HG03103 (cell line): ENCODE results near the gene POC1A.
"Not testable (repeated sequence)": the region's sequence is repeated elsewhere in the genome, so short reads cannot be mapped to it uniquely, and the experiment has no call there.

Source experiments
- ATAC-seq: cut with Tn5 transposase; IDR thresholded peaks from one replicate; pipeline ENCODE4 v1.9.1; 2021; ENCODE audit warnings: low read depth; ENCODE audit not compliant: unreplicated experiment

Gene POC1A

GRCh38 chr3:52153389-52154096 lies 680 bp downstream of the POC1A start:
- ATAC-seq, result no peak

DNA sequence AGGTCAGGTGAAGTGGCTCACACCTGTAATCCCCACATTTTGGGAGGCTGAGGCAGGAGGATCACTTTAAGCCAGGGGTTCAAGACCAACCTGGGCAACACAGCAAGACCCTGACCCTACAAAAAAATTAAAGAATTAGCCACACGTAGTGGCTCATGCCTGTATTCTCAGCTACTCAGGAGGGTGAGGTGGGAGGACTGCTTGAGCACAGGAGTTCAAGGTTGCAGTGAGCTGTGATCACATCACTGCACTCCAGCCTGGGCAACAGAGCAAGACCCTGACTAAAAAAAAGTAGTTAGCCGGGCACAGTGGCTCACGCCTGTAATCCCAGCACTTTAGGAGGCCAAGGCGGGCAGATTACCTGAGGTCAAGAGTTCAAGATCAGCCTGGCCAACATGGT lies 2.2 kb downstream of the POC1A start:
- ATAC-seq, result not testable (repeated sequence)

DNA sequence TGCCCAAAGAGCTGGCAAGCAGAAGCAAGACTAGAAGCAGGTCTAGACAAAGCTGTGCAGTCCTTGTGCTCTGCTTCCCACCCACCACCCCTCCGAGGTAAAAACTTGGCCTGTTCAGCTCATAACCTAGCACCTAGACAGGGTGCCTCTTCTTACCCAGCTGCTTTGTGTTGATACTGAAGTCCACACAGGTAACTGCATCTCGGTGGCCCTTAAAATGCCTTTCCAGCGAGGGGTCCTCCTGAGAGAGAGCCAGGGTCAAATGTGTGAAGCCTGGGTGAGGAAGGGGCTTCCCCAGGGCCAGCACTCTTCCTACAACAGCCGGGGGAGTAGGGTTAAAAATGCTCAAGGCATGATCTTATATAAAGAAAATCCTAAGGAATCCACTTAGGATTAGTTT lies 3.4 kb downstream of the POC1A start:
- no peak for ATAC-seq

DNA sequence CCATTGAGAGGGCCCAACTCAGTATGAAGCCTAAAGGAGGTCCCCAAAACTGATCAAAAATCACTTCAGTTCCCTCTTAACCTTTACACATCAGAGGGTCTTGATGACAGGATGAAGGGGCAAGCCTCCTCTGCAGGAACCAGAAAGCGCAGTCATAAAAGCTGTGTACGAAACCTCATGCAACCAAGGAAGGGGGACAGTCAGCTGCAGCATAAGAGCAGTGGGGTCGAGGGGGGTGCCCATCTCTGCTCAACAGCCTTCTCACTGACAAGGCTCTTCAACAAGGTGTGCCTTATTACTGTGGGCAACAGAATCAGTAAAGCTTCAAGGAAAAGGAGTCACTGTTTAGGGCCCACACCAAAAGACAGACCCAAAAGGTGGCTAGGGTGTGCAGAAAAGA lies 3.9 kb downstream of the POC1A start:
- ATAC-seq, result no peak

DNA sequence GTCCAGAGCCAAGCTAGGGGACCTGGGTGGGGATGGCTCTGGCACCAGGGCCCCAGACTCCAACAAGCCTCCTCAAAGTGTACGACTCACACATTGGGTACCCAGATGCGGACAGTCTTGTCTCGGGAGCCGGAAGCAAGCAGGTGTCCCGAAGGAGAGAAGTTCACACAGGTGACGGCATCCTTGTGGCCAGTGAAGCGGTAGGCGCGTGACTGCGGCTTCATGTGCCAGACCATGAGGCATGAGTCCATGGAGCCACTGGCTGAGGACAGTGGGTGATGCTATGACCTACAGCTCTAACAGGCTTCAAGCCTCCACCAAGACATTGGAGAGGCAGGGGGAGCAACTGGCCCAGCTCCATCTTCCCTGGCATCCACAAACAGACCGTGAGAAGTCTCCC lies 4.5 kb downstream of the POC1A start:
- ATAC-seq, result no peak

DNA sequence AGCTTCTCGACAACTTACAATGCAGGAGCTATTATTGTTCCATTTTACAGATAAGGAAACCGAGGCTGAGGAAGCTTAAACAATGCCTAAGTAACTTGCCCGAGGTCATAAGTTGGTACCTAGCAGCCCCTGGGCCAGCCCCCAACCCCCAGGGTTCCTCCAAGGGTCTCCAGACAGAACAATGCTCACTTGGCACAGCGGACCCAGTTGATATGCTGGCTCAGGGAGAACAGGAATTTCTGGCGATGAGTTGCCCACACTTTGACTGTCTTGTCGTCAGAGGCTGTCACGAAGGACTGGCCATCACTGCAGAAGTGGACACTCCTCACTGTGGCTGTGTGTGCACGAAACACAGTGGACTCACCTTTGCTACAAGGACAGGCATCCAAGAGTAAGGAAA lies 5.2 kb downstream of the POC1A start:
- no peak for ATAC-seq

DNA sequence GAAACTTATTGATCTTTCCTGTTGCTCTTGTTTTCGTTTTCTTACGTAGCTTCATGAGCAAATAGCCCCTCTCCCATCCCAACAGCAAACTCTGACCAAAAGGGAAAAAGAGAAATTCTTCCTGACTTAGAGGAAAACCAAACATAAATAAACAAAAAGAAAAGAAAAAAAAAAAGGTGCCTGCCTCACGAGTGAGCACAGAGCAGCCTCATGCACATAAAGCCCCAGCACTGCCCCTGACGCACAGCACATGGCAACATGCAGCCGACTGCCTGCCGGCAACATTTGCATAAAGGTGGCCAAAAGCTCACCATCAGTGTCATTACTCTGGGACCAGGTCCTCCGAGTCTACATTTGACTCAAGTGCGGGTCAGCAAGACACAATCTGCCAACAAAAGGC lies 6.4 kb downstream of the POC1A start:
- ATAC-seq, result no peak

DNA sequence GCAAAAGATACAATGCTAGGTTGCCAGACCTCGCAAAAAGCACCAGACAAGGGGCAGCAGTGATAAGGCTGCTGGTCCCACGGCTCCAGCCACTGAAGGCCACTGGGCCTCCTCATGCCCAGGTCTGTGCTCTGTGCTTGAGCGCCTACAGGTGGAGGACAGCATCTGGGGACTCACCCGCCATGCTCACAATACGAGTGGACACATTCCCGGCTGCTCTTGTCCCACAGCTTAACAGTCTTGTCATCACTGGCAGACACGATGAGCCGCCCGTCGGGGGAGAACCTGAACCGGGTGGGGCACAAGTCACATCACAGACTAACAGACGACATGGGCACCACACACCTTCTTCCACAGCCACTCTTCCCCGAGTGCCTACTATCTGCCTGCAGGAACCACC lies 7.4 kb downstream of the POC1A start:
- ATAC-seq, result no peak

DNA sequence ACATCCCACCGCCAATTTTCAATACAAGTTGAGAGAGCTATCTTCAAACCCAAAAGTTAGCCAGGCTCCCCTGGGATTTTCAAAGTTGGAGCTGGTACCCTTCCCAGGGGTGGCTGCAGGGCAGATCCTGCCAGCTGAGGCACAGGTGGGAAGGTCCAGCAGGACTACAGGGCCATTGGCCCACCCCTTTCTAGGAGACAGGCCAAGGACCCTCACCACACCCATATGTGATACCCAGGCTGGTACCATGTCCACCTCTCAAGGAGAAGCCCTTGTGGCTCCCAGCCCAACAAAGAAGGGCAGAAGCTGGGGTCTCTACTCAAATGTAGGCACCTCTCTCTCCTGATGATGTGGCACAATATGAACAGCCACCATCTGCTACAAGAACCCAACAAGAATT lies 8.0 kb downstream of the POC1A start:
- no peak for ATAC-seq

- ATAC-seq, result no peak
Observed at GRCh38 chr3:52145736-52146110, 8.5 kb downstream of the POC1A start.

DNA sequence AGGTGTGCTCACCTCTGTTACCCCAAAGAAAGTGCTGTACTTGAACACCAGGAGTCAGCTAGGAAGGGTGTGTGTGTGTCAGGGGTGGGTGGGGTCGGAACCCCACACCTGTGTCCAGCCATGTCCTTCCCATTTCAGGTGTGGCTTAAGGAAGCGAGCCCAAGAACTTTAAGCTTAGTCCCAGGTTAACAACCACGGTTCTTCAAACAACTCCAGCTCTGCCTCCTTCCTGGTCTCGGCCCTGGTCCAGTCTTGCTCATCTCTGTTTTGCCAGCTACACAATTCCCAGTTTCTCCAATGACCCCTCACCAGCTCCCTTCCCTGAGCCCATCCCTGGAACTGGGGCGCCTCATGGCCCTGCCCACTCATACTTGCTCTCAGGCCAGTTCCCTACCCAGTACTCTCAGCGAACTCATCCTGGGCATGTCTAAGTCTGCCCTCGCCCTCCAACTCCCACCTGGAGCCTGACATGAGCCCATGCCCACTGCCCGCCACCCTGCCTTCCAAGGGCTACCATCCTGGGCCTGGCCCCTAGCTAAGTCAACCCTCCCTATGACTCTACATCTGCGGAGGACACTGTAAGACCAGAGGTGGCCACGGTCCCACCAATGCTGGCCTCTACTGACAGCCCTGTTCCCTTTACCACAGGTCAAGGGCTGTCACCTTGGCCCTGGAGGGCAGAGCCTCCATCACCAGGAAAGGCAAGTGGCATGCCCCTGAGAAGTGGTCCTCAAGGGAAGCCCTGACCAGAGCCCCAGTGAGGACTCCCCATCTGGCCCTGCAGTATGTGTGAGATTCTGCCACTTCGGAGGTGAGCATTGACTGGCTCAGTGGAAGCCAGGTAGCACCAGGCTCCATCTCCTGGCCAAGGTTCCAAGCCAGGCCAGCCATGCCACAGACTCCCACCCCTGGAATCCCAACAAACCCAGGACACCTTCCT lies 9.2 kb downstream of the POC1A start:
- no peak for ATAC-seq

DNA sequence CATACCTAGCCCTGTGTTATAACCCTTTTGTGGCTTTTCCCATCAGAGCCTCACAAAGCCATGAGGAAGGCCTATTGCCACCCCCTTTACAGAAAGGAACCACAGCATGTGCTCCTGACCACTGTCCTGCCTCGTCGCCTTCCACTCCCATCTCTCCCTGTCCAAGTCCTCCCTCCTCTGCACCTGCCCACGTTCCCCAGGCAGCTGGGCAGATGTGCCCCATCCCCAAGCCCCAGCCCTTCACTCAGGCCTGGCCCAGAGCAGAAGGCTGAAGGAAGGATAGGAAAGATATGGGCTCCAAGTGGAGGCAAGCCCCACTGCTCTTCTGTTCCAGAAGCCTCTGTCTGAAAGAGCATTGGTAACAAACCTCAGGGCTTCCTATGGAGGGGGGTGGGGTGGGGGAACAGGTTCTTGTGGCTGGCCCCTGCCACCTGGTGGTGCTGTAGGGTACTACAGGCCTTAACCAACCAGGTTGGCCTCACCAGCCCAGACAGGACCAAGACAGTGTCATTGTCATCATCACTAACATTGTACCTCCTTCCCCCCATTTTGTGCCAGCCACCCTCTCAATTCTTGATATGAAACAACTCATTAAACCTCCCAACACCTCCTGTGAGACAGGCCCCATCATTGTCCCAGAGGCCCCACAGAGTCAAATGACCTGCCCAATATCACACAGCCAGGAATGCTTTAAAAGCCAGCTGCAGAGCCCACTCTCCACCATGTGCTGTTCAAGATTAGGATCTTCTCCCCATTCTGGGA lies 10.0 kb downstream of the POC1A start:
- ATAC-seq, result no peak

- no peak for ATAC-seq
Observed at GRCh38 chr3:52143616-52144015, 10.6 kb downstream of the POC1A start.

- no peak for ATAC-seq
Observed at GRCh38 chr3:52143156-52143555, 11.1 kb downstream of the POC1A start.

DNA sequence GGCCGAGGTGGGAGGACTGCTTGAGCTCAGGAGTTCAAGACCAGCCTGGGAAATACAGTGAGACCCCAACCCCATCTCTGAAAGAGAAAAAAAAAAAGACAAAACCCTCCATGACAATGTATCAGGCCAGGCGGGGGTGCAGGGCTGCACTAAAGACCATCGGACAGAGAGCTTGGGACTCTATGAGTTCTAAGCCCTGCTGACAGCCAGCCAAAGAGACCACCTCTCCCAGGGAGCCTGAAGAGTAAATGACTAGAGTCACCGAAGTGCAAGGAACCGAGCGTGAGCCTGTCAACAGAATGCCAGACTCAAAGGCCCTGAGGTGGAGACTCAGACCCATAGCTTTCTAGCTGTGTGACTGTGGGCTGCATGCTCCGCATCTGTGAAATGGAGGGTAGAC lies 12.5 kb downstream of the POC1A start:
- no peak for ATAC-seq

DNA sequence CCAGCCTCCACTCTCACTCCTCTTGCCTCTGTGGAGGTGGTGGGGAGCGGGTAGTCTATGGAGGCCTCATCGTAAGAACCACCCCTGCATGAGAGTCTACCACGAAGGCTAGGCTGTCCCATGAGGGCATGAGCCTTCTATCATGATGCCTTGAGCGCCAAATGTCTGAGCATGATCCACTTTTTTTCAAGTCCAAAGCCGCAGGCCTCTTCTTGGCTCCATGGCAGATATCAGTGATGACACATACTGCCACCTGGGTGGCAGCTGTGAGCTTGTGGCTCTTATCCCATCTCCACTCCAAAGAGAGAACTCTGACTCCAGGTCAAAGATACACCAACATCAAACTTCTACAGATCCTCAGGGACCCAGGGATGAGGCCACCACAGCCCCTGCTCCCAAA lies 13.5 kb downstream of the POC1A start:
- ATAC-seq, result no peak

GRCh38 chr3:52140000-52140399 lies 14.2 kb downstream of the POC1A start:
- ATAC-seq, result no peak

DNA sequence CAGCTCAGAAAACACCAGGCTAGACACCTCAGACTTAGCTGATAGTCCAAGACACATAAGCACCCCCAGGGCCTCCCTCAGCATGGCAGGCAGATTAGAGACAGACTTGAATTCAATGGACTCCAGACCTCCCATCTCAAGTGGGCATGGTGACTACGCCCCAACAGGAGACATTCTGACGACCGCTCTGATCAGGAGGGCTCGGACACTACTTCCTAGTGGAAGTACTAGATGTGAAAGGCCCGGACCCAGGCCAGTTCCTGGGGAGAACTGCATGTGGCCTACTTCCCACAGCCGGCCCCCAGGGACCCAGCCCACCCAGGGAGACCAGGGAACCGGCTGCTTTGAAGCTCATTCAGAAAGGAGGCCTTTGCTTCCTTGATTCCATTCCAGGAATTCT lies 16.9 kb downstream of the POC1A start:
- ATAC-seq, result no peak

GRCh38 chr3:52136513-52136912 lies 17.7 kb downstream of the POC1A start:
- ATAC-seq, result no peak

GRCh38 chr3:52135332-52135731 lies 18.9 kb downstream of the POC1A start:
- ATAC-seq, result no peak

GRCh38 chr3:52134761-52135160 lies 19.5 kb downstream of the POC1A start:
- no peak for ATAC-seq
